Naive thymus-derived CD4-positive, alpha-beta T cell (primary cell): ENCODE results near the gene GREM1. TPM values are rescaled to one million over a fixed set of nuclear protein-coding genes. Genes with fewer than 3 reads are reported as not detected.

Experiments used
- ATAC-seq: fragments of 150-1000 bp; cut with Tn5 transposase; 2 replicates; pipeline ENCODE4 v1.10.0; 2021; ENCODE audit warnings: mild to moderate bottlenecking, moderate library complexity
- CTCF ChIA-PET: fragments of 350-600 bp; sonication (Branson Sonifier 250); formaldehyde crosslinking; loops from one replicate; lab custom pipeline; 2021; ENCODE audit warnings: antibody characterized with exemption; lab: Charles Lee
- POLR2A ChIA-PET: fragments of 350-600 bp; sonication (Branson Sonifier 250); formaldehyde crosslinking; loops from one replicate; lab custom pipeline; 2021; ENCODE audit warnings: antibody characterized with exemption, inconsistent platforms; lab: Charles Lee
- DNase-seq, 9 donors: peaks; one replicate each; pipeline versions ENCODE4 v3.0.0 to v3.0.0-alpha.2; 2020 to 2022; ENCODE audit warnings: mixed read lengths in 1 of 9
- H3K27ac ChIP-seq: one replicate; pipeline ENCODE4 v1.7.0; 2013; ENCODE audit warnings: mild to moderate bottlenecking, low read depth, low read length, moderate library complexity
- H3K27me3 ChIP-seq, 2 donors: one replicate each; pipeline ENCODE4 v1.7.0; 2013; ENCODE audit warnings: low read length in 2 of 2, mild to moderate bottlenecking in 2 of 2, moderate library complexity in 2 of 2; ENCODE audit not compliant: control insufficient read depth in 2 of 2, insufficient read depth in 2 of 2
- H3K36me3 ChIP-seq, 3 experiments: 1 replicate in 2 of 3; 2 replicates in 1 of 3; pipeline ENCODE4 v1.7.0; 2013; ENCODE audit warnings: low read length in 3 of 3, mild to moderate bottlenecking in 3 of 3, moderate library complexity in 1 of 3; ENCODE audit not compliant: insufficient read depth in 3 of 3, control insufficient read depth in 2 of 3
- H3K4me1 ChIP-seq, 2 donors: one replicate each; pipeline ENCODE4 v1.7.0; 2013; ENCODE audit warnings: low read length in 2 of 2, mild to moderate bottlenecking in 2 of 2, moderate library complexity in 1 of 2; ENCODE audit not compliant: control insufficient read depth in 2 of 2, insufficient read depth in 2 of 2
- H3K4me3 ChIP-seq: 2 replicates; pipeline ENCODE4 v1.7.0; 2013; ENCODE audit warnings: mild to moderate bottlenecking, low read length
- H3K9me3 ChIP-seq, 3 experiments: 1 replicate in 2 of 3; 2 replicates in 1 of 3; pipeline ENCODE4 v1.7.0; 2013; ENCODE audit warnings: low read length in 3 of 3; ENCODE audit not compliant: control insufficient read depth in 2 of 3
- H3K27ac Mint-ChIP-seq, 9 donors: one replicate each; pipeline ENCODE4 v1.8.0; 2020 to 2022; ENCODE audit warnings: mixed read lengths in 9 of 9, mild to moderate bottlenecking in 8 of 9, moderate library complexity in 5 of 9, inconsistent platforms in 2 of 9
- H3K27me3 Mint-ChIP-seq, 5 donors: one replicate each; pipeline ENCODE4 v1.8.0; 2021 to 2022; ENCODE audit warnings: mixed read lengths in 5 of 5, mild to moderate bottlenecking in 1 of 5
- H3K36me3 Mint-ChIP-seq, 5 donors: one replicate each; pipeline ENCODE4 v1.8.0; 2020 to 2022; ENCODE audit warnings: mixed read lengths in 5 of 5, mild to moderate bottlenecking in 3 of 5, inconsistent platforms in 1 of 5
- H3K4me1 Mint-ChIP-seq, 7 donors: one replicate each; pipeline ENCODE4 v1.8.0; 2020 to 2022; ENCODE audit warnings: mixed read lengths in 7 of 7, mild to moderate bottlenecking in 3 of 7, inconsistent platforms in 1 of 7
- H3K4me3 Mint-ChIP-seq, 10 donors: one replicate each; pipeline ENCODE4 v1.8.0; 2020 to 2022; ENCODE audit warnings: mild to moderate bottlenecking in 10 of 10, mixed read lengths in 10 of 10, moderate library complexity in 6 of 10, inconsistent platforms in 2 of 10
- H3K9me3 Mint-ChIP-seq, 11 donors: one replicate each; pipeline ENCODE4 v1.8.0; 2020 to 2022; ENCODE audit warnings: mixed read lengths in 11 of 11, mild to moderate bottlenecking in 4 of 11, inconsistent platforms in 1 of 11, moderate library complexity in 1 of 11
- intact Hi-C, 2 donors: fragments of 100-400 bp; cut with micrococcal nuclease; formaldehyde crosslinking; loops; one replicate each; pipeline ENCODE4 v1.15.1; 2023
- polyA plus RNA-seq, 2 donors: library from polyadenylated mRNA; unstranded; fragments of 300-500 nt; fragmentation: Illumina TruSeq; gene quantifications; one replicate each; pipeline ENCODE4 v1.2.3, GENCODE V29; 2021
- total RNA-seq, 6 experiments: library from RNA in 5 of 6; stranded (reverse) in 5 of 6; gene quantifications; 1 replicate in 5 of 6; 2 replicates in 1 of 6; pipeline ENCODE4 v1.2.3 and lab custom pipeline; 2021 to 2026

GREM1 gene
- total and polyA plus RNA-seq, 7 experiments from 2014 or later: not detected

DNA sequence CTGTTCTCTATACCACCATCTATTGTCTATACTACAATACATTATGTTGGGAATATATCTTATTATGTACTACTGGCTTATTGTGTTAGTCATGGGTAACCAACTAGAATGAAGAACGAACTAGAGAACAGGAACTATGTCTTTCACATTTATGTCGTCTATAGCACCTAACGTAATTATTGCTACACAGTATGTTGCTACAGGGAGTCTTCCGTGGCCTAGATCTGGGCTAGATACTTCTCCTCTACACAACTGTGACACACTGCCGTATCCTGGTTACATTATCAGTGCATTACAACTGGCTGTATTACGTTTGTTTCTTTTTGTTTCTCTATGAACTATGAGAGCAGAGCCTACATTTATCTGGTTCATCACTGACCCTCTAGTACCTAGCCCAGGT, 42.3 kb upstream of the GREM1 start:
- CTCF ChIA-PET: no interaction called here
- peak; percentile 87 for ATAC-seq
- POLR2A ChIA-PET: no interaction called here
- no peaks in the 10 kb centered on the region for H3K36me3 Mint-ChIP-seq
- H3K9me3 Mint-ChIP-seq: no peaks in the 10 kb centered on the region
- intact Hi-C loops: no loop called here
- H3K9me3 ChIP-seq: no peaks in the 10 kb centered on the region
- no peak overlapping the region for H3K27ac ChIP-seq
- no peaks in the 10 kb centered on the region for H3K36me3 ChIP-seq
- no peak for DNase-seq
- H3K27me3 ChIP-seq: no peaks in the 10 kb centered on the region
- H3K4me1 ChIP-seq: no peaks in the 10 kb centered on the region
- H3K4me3 Mint-ChIP-seq: no peak overlapping the region
- no peak overlapping the region for H3K4me3 ChIP-seq
- H3K27ac Mint-ChIP-seq: no peak overlapping the region
- H3K4me1 Mint-ChIP-seq: no peaks in the 10 kb centered on the region
- H3K27me3 Mint-ChIP-seq: peaks cover 0 to 6% (median 0%) of the 10 kb centered on the region in 5 donors

DNA sequence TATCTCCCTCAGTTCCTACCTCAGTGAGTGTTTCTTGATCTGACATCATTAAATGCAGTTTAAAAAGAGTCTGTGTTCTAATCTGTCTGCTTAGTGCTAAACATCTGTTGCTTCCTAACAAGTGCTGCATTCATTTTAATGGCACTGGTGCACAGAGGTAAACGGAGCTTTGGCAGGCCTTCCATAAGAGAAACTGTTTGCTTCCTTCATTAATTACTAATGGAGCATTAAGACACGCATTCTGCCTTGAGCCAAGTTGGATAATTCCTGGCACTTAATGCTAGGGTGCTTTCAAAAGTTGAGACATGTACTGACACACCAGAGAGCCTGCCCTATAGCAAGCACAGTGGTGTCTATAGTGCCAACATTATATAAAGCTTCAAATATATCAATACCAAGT, 41.6 kb upstream of the GREM1 start:
- CTCF ChIA-PET: no interaction called here
- intact Hi-C loops: no loop called here
- Mint-ChIP-seq H3K4me1 (no peaks in the 10 kb centered on the region), H3K9me3 (no peaks in the 10 kb centered on the region), H3K27ac (no peak overlapping the region), H3K36me3 (no peaks in the 10 kb centered on the region), H3K27me3 (peaks cover 0 to 6% (median 0%) of the 10 kb centered on the region in 5 donors), H3K4me3 (no peak overlapping the region)
- no peak overlapping the region for H3K4me3 ChIP-seq
- no peaks in the 10 kb centered on the region for H3K9me3 ChIP-seq
- POLR2A ChIA-PET: no interaction called here
- no peak for DNase-seq
- no peak overlapping the region for H3K27ac ChIP-seq
- H3K27me3 ChIP-seq: no peaks in the 10 kb centered on the region
- no peaks in the 10 kb centered on the region for H3K4me1 ChIP-seq
- H3K36me3 ChIP-seq: no peaks in the 10 kb centered on the region
- no peak for ATAC-seq

GRCh38 chr15:32677238-32677750, 40.5 kb upstream of the GREM1 start:
- DNase-seq (no peak), ATAC-seq (no peak)
- Mint-ChIP-seq H3K9me3 (no peaks in the 10 kb centered on the region), H3K4me1 (no peaks in the 10 kb centered on the region), H3K27ac (no peak overlapping the region), H3K4me3 (no peak overlapping the region), H3K27me3 (peaks cover 0 to 6% (median 0%) of the 10 kb centered on the region in 5 donors), H3K36me3 (no peaks in the 10 kb centered on the region)
- Histone ChIP-seq H3K36me3 (no peaks in the 10 kb centered on the region), H3K27me3 (no peaks in the 10 kb centered on the region), H3K4me1 (no peaks in the 10 kb centered on the region), H3K9me3 (no peaks in the 10 kb centered on the region), H3K27ac (no peak overlapping the region), H3K4me3 (no peak overlapping the region)
- intact Hi-C loops: no loop called here
- ChIA-PET POLR2A (no interaction called here), CTCF (no interaction called here)

DNA sequence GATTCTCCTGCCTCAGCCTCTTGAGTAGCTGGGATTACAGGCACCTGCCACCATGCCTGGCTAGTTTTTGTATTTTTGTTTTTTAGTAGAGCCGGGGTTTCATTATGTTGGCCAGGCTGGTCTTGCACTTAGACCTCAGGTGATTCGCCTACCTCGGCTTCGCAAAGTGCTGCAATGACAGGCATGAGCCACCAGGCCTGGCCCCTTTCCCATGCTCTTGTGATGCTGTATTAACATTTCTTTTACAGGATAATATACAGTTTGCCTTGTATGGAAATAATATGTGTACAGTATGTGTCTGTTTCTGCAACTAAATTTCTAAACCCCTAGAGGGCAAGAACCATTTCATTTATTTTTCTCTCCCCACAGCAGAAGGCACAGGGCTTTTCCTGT, 38.5 kb upstream of the GREM1 start:
- intact Hi-C loops: no loop called here
- Histone ChIP-seq H3K4me1 (no peaks in the 10 kb centered on the region), H3K36me3 (no peaks in the 10 kb centered on the region), H3K9me3 (no peaks in the 10 kb centered on the region), H3K4me3 (no peak overlapping the region), H3K27ac (no peak overlapping the region), H3K27me3 (no peaks in the 10 kb centered on the region)
- Mint-ChIP-seq H3K9me3 (no peaks in the 10 kb centered on the region), H3K27me3 (peaks cover 0 to 6% (median 0%) of the 10 kb centered on the region in 5 donors), H3K27ac (no peak overlapping the region), H3K36me3 (peaks cover 0 to 3% (median 0%) of the 10 kb centered on the region in 5 donors), H3K4me3 (no peak overlapping the region), H3K4me1 (peaks cover 0 to 6% (median 0%) of the 10 kb centered on the region in 7 donors)
- ChIA-PET CTCF (no interaction called here), POLR2A (no interaction called here)
- no peak for ATAC-seq
- no peak for DNase-seq

- Mint-ChIP-seq H3K4me3 (no peak overlapping the region), H3K27ac (no peak overlapping the region), H3K9me3 (peaks cover 0 to 2% (median 0%) of the 10 kb centered on the region in 11 donors), H3K27me3 (peaks cover 0 to 4% (median 0%) of the 10 kb centered on the region in 5 donors), H3K4me1 (peaks cover 0 to 6% (median 0%) of the 10 kb centered on the region in 7 donors), H3K36me3 (peaks cover 0 to 11% (median 0%) of the 10 kb centered on the region in 5 donors)
- DNase-seq: no peak
- ChIA-PET CTCF (no interaction called here), POLR2A (no interaction called here)
- Histone ChIP-seq H3K4me3 (no peak overlapping the region), H3K27ac (no peak overlapping the region), H3K9me3 (no peaks in the 10 kb centered on the region), H3K27me3 (no peaks in the 10 kb centered on the region), H3K36me3 (no peaks in the 10 kb centered on the region), H3K4me1 (no peaks in the 10 kb centered on the region)
- intact Hi-C loops: no loop called here
- ATAC-seq: no peak
These were observed 35.2 kb upstream of the GREM1 start for GRCh38 chr15:32682569-32682968.

GRCh38 chr15:32682977-32683630, 34.7 kb upstream of the GREM1 start:
- DNase-seq: no peak
- H3K9me3 Mint-ChIP-seq: peaks cover 0 to 2% (median 0%) of the 10 kb centered on the region in 11 donors
- CTCF ChIA-PET: no interaction called here
- H3K9me3 ChIP-seq: no peaks in the 10 kb centered on the region
- no peak overlapping the region for H3K4me3 ChIP-seq
- H3K36me3 Mint-ChIP-seq: peaks cover 0 to 11% (median 0%) of the 10 kb centered on the region in 5 donors
- POLR2A ChIA-PET: no interaction called here
- no peaks in the 10 kb centered on the region for H3K4me1 ChIP-seq
- H3K27me3 Mint-ChIP-seq: peaks cover 0 to 4% (median 0%) of the 10 kb centered on the region in 5 donors
- ATAC-seq: no peak
- H3K36me3 ChIP-seq: no peaks in the 10 kb centered on the region
- intact Hi-C loops: no loop called here
- no peak overlapping the region for H3K27ac ChIP-seq
- H3K27me3 ChIP-seq: no peaks in the 10 kb centered on the region
- H3K4me3 Mint-ChIP-seq: no peak overlapping the region
- peaks cover 0 to 6% (median 0%) of the 10 kb centered on the region in 7 donors for H3K4me1 Mint-ChIP-seq
- no peak overlapping the region for H3K27ac Mint-ChIP-seq
